HG02852 (cell line): ENCODE data around the gene NHLRC3.
A peak's percentile ranks its signal among the peaks of the same experiment; 100 is the strongest.
"Not testable (repeated sequence)": the region's sequence is repeated elsewhere in the genome, so short reads cannot be mapped to it uniquely, and the experiment has no call there.

Experiments used
- ATAC-seq: cut with Tn5 transposase; IDR thresholded peaks from one replicate; pipeline ENCODE4 v1.9.1; 2021; ENCODE audit warnings: mild to moderate bottlenecking, moderate library complexity; ENCODE audit not compliant: unreplicated experiment

The NHLRC3 gene, protein sequence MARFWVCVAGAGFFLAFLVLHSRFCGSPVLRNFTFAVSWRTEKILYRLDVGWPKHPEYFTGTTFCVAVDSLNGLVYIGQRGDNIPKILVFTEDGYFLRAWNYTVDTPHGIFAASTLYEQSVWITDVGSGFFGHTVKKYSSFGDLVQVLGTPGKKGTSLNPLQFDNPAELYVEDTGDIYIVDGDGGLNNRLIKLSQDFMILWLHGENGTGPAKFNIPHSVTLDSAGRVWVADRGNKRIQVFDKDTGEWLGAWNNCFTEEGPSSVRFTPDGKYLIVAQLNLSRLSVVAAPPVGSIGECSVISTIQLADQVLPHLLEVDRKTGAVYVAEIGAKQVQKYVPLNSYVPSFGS

DNA sequence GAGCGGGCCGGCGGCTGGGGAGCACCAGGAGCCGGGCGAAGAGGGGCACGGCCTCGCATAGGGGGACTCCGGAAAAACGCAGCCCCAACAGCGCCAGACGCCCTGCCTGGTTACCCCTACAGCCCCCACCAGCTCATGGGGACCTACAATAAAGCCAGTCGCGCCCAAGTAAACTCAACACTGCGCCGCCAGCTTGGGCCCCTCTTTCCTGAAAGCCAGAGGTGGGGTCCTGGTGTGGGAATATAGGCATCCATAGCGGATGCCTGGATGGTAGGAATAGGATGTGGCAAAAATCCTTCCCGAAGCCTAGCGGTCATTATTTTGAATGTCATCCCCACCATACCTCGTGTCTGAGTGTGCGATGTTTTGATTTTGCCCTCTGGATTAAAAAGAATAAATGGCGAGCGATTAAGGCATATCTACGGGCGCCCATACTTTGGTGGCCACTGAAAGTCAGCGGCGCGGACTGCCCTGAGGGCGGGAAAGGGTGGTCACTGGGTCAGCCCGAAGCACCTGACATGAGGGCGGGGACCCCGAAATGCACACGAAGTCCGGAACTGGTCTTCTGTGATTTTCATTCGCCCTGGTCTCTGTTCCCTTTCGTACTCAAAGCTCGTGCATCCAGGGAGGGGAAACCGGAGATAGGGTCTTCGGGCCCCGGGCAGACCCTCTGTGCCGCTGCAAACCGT is at the start of gene NHLRC3, which contains the start of gene PROSER1:
TSS of gene NHLRC3 (plus strand) at position 577 of the 689 bp plus-strand sequence. CDS start 184 bp downstream, outside the sequence.
TSS of gene PROSER1 (minus strand) at position 210 of the 689 bp plus-strand sequence. CDS start 847 bp downstream, outside the sequence.
- peak; percentile 66 for ATAC-seq

DNA sequence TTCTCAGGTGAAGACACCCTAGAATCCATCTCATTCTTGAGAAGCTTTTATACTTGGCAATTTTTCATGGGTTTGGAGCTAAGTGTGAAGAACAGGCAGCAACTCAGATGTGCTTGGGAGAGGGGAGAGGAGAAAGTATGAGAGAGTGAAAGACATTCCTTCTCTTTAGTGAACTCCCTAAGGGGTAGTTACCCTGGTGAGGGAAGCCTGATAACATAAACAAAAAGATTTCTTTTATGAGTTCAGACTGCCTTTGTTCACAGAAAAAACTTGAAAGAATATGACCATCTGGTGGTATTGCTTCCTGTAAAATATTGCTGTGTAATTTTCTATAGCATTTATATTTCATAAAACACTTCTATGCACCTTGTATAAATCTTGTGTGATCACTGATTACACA is 47.6 kb upstream of the NHLRC3 start, which contains the start of gene STOML3:
TSS of gene STOML3 (minus strand) at position 139 of the 400 bp plus-strand sequence. CDS start at position 29, 110 bp downstream.
- ATAC-seq, result no peak

DNA sequence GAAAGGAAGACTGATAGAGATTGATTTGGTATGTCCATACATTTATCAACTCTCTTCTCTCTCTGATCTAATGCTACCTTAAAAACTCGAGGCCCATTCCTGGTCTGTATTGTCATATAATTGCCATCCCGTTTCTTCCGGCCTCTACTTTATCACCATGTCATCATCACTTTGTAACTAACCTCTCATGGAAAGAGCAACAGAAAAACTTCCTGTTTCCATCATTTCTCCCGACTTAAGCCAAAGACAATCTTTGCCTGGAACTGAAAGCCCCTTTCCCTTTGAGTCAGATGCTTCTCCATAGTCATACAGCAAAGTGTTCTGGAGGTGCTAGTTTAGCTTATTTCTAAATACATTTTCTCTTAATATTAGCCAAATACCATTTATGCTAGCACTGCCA is 44.9 kb upstream of the NHLRC3 start:
- no peak for ATAC-seq

DNA sequence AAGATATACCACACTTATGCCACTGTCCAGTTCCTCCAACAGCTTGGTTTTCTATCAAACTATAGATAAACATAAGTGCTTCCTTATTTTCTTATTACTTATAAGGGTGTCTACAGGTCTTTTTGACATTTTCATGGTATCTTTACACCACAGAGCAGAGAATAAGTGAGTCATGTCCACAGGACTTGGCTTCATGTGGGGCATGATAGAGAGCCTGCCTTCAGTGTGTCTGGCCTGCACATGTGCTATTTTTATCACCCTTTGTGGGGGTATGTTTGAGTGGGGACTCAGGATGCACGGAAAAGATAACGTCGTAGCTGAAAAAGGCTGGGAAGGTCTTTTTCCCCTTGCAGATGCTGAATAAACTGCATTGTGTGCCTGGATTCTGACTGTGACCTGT is 39.5 kb upstream of the NHLRC3 start:
- ATAC-seq, result no peak

DNA sequence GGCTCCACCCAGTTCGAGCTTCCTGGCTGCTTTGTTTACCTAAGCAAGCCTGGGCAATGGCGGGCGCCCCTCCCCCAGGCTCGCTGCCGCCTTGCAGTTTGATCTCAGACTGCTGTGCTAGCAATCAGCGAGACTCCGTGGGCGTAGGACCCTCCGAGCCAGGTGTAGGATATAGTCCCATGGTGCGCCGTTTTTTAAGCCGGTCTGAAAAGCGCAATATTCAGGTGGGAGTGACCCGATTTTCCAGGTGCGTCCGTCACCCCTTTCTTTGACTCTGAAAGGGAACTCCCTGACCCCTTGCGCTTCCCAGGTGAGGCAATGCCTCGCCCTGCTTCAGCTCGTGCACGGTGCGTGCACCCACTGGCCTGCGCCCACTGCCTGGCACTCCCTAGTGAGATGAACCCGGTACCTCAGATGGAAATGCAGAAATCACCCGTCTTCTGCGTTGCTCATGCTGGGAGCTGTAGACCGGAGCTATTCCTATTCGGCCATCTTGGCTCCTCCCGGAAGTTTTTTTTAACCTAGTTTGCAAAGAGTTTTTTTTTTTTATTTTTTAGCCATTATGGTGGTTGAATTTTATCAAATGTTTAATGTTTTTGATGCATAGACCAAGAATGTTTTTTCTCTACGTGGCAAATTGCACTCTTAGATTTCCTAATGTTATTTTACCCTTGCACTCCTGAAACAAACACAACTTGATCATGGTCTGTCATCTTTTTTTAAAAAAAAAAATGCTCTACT is 31.7 kb upstream of the NHLRC3 start:
- not testable (repeated sequence) for ATAC-seq

DNA sequence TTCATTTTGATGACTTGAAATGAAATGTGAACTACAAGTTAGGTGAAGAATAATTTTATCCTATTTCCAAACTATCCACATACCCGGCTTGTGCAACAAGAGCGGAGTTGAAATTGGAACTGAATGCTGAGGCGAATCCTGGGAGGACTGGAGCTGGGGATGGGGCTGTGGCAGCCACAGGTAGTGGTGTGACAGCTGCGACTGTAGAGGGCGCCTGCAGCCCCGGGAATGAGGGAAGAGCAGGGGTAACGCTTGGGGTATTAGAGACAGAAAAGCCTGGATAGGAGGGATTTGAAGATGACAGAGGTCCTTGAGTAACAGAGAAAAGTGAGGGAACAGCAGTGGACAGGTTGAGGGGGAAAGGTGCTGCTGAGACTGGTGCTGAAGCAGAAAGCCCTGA is 25.6 kb upstream of the NHLRC3 start:
- no peak for ATAC-seq

DNA sequence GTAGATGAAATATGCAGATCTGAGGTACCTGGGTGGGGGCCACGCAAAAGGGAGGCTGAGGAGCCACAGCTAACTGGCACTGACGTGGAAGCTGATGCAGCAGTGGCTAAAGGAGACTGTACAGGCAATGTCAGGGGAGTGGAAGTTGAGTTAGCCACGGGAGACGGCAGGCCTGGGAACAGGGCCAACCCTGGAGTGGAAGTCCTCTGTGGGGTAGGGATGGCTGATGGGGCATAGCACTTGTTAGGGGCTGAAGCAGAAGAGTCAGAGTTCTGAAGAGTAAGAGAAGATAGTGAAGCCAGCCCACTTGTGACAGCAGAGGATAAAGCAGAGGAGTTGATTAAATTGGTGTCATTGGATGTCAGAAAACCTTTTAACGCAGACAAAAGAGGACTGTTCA is 24.8 kb upstream of the NHLRC3 start:
- no peak for ATAC-seq

DNA sequence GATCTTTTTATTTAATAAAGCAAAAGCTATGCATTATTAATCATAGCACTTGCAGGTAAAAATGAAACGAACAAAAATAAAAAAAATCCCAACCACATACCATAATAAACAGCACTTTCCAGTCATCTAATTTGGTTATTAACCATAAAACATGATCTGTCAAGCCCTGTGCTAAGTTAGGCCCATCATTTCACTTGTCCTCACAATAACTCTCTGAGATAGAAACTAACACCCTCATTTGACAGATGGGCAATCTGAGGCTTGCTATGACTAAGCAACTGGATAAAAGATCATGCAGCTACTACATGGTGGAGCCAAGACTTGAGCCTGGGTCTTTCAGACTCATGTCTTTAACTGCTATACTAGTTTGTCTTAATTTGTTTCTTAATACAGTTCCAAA is 22.2 kb upstream of the NHLRC3 start:
- ATAC-seq, result peak; percentile 76

DNA sequence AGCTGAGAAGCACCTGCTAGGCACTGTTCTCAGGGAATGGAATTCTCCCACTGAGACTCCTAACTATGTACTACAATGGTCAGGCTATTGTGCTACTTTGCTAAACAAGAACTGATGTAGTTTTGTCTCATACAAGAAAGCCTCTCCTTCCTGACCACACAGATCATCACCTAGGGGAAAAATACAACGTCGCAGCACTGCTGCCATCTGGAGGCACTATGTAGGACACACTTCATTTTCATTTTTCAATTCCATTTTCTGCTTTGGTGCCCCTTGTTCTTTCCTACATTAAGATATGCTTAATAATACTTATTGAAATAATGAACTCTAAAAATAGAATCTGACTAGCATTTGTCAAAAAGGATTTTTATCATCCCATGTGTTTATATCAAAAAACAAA is 21.5 kb upstream of the NHLRC3 start:
- ATAC-seq, result peak; percentile 71

DNA sequence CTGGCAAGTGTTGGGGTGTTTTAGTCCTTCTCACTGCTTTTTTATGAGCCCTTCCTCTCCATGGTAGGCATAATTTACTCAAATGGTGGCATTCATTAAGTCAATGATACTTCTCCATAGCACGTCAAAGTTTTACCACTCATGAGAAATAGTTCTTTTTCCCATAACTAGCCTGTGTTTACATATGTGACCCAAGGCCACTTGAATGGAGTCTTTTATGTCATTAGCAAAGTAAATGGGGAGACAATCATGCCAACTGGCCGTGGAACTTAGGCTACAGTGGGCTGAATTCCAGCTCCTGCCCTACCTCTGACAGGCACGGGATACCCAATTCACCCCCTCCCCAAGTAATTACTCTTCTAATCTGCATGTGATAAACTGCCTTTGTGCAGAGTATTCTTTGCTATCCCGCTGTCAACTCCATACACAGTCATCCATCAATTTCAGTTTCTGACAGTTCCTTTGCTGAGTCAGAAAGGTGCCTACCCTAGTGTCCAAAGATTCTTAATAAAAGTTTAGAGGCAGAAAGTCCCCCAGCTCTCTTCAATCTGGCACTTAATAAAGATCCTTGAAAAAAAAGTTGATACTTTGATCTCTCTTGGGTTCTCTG is 17.3 kb upstream of the NHLRC3 start:
- ATAC-seq, result no peak

DNA sequence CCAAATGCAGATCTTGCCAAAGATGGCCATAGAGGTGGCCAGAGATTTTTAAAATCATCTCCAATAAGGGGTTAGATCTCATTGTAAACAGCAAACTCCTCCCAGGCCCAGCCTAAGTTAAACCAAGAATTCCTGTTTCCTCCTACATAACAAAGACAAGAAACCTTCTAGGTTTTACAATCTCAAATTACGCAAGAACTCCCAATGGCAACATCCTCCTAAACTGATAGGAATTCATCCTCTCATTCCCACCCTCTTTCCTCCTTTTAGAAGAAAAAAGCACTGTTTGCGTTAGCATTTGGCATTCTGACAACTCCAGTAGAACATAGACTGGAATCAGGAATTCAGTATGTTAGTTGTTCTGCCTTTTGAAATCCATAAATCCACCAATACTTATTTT is 14.9 kb upstream of the NHLRC3 start:
- no peak for ATAC-seq

DNA sequence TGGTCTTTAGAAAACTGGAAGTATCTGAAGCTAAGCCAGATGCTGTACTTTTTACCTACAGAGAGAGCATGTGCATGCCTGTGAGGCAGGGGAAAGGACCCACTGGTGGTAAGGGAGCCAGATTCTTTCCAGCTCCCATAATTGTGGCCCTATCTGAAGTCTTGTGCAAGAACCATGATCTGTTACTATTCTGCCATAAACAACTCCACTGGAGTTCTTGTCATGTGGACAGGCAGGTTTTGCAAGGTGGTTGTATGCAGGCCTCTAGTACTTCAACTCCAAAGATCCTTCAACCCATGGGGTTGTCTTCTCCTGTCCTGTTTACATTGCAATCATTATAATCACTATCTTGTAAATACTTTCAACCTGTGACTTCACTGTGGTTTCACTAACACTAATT is 14.5 kb upstream of the NHLRC3 start:
- ATAC-seq, result no peak

DNA sequence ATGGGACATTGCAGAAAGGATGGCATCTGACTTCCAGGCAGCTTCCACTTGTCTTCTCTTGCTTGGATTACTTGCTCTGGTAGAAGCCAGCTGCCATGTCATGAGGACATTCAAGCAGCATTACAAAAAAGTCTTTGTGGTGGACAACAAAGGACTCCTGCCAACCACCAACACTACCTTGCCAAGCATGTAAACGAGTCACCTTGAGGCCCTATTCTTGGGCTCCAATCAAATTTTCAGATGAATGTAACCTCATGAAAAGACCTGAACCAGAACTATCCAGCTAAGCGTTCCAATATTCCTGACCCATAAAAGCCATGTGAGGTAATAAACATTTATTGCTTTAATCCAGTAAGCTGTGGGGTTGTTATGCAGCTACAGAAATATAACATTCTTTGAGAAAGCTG is 12.8 kb upstream of the NHLRC3 start:
- no peak for ATAC-seq

DNA sequence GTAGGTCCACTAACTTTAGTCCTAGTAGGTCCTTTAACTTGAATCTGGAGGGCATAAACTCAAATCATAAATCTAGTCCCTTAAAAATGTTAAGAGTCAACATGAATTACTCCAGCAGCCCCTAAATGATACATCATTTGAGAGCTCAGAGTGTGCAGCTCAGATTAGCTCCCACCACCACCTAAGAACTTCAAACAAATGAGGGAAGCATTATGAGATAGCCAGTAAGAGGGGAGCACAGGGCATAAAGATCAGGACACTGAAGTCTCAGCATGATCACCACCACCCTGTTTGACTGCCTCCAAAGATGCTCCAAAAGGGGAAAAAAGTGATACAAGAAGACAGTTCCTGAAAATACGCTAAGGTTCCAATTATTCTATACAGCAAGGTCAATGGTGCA is 6.1 kb upstream of the NHLRC3 start:
- ATAC-seq, result no peak

DNA sequence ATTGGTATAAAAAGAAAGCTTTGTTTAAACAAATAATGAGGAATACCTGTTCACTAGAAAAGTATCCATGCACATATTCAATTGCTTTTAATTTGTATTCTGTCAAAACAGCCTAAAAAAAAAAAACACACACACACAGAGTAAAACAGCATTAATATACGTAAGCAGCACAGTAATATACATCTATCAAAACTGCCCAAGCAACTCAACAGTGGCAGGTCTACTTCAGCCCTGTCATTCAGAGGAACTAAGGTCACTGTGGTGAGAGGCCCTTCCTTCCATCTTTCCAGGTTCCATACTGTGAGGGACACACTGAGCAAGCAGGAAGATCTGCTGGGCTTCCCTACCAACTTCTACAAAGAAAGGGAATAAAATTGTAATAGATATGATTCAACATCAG is 4.2 kb upstream of the NHLRC3 start:
- no peak for ATAC-seq

DNA sequence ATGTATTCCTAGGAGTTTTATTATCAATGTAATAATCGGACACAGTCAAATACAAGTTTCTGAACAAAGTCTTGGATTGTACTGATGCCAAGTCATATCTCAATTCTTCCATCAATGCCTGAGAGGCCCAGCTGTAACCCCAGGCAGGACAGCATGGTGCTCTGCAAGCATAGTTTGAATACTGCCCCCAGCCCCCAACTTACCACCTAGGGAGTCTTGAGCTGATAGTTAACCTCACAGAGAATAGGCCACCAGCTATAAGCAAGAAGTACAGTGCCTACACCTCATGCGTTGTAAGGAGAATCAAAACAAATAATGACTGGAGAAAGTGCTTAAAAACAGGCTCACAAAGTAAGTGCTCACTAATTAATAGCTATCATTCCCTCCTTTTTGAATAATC is 3.1 kb upstream of the NHLRC3 start:
- ATAC-seq, result no peak

DNA sequence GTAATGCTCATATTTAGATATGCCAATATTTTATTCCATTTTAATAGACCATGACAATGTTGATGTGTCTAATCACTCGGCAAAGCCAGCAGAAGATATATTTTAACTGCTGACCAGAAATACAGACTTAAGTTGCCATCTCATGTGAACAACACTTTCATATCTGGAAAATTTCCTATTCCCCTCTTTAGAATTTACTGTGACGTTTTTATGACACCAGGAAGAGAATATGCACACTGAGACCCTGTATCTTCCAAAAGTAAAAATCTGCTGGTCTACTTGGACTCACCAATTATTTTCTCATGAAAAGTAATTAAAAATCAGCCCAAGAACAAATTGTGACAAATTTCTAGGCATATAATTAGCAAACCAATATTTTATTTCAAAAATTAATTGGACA is 2.5 kb upstream of the NHLRC3 start:
- no peak for ATAC-seq

DNA sequence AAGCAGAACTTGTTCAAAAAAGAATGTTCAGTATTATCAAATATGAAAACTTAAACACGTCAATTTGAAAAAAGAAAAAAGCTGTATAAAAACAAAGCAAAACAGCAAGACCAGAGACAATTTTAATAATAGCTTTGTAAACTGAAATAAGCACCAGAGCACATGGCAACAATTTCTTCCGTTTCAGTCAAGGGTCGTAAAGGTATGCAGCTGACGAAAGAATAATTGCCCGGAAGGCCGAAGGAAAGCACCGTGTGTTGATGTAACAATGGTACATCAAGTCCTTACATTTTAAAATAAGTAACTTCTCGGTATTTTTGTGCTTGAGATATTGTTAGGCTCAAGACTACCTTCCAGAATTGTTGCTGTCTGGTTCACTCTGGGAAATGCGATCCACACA is 2.0 kb upstream of the NHLRC3 start:
- no peak for ATAC-seq

DNA sequence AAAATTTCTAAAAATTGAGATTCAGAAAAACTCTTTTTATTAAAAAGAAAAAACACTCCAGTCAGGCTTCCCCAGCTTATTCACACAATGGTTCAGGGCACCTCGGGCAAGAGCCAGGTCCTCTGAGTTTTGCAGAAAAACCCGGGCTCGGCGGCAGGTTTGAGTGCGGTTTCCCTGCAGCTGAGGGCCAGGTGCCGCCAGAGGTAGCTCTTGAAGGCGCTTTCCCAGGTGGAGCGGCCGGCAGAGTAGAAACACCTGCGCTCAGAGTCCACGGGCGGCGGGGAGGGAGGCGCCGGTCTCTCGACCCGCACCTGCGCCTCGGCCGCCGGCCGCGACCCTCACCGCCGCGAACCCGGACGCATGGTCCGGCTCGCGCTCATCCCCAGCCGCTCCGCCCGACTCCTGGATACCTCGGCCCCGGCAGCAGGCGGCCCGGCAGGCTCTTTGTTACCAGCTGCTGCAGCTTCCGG is 811 bp upstream of the NHLRC3 start:
- ATAC-seq, result peak; percentile 31

DNA sequence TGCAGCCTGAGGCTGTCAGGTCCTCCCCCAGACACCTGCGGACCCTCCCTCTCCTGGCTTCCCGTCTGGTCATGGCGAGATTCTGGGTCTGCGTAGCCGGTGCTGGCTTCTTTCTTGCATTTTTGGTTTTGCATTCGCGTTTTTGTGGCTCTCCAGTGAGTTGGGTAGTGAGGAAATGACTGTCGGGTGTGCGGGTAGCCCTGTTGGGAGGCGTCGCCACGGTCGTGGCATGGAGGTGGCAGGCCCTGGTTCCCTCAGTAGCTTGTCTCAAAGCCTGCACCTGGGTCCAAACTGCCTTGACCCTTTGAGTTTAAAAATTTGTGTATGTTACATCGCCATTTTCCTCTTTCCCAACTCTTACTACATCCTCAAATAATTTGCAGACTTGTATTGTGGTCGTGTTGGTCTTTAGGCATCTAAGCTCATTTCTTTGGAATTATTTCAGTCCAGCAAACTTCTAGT is 344 bp downstream of the NHLRC3 start:
- peak; percentile 30 for ATAC-seq

DNA sequence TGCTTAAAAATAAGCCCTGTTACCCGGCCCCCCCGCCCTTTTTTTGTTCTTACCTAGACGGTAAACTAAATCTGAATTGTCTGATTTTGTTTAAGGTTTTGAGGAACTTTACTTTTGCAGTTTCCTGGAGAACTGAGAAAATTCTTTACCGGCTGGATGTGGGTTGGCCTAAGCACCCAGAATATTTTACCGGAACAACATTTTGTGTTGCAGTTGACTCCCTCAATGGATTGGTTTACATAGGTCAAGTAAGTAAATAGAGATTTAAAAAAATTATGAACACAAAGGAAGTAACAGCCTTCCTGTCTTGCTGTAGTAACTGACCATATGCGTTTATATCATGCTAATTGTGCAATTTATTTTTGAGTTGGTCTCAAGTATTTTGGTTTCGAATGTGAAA is 785 bp downstream of the NHLRC3 start:
- no peak for ATAC-seq
